Natural killer cell (primary cell): ENCODE measurements around the gene CCR5AS.
A peak's percentile ranks its signal among the peaks of the same experiment; 100 is the strongest.

Experiments
- ATAC-seq, 3 donors: fragments of 150-1000 bp in 2 of 3; fragments of 200-7000 bp in 1 of 3; cut with Tn5 transposase; 1 replicate in 1 of 3; 2 replicates in 2 of 3; pipeline ENCODE4 v1.10.0; 2021; ENCODE audit warnings: mild to moderate bottlenecking in 2 of 3, moderate library complexity in 2 of 3
- DNase-seq, 2 donors: peaks; one replicate each; pipeline versions ENCODE4 v3.0.0 to v3.0.0-alpha.2; 2013 to 2021; ENCODE audit warnings: mixed read lengths in 1 of 2
- H3K27ac ChIP-seq: one replicate; pipeline ENCODE4 v1.5.1; 2013; ENCODE audit warnings: mild to moderate bottlenecking, low read length
- H3K27me3 ChIP-seq: one replicate; pipeline ENCODE4 v1.6.1; 2013; ENCODE audit warnings: low read length; ENCODE audit not compliant: control insufficient read depth, insufficient read depth
- H3K36me3 ChIP-seq: one replicate; pipeline ENCODE4 v1.6.1; 2013; ENCODE audit warnings: low read length; ENCODE audit not compliant: control insufficient read depth, insufficient read depth
- H3K4me1 ChIP-seq: one replicate; pipeline ENCODE4 v1.6.1; 2013; ENCODE audit warnings: low read length; ENCODE audit not compliant: control insufficient read depth, insufficient read depth
- H3K4me3 ChIP-seq: one replicate; pipeline ENCODE4 v1.5.1; 2013; ENCODE audit warnings: low read length
- H3K9me3 ChIP-seq: one replicate; pipeline ENCODE4 v1.6.1; 2013; ENCODE audit warnings: low read length; ENCODE audit not compliant: control insufficient read depth, insufficient read depth
- H3K27ac Mint-ChIP-seq, 2 donors: one replicate each; pipeline ENCODE4 v1.8.0; 2022; ENCODE audit warnings: mild to moderate bottlenecking in 2 of 2, mixed read lengths in 2 of 2, moderate library complexity in 1 of 2
- H3K27me3 Mint-ChIP-seq, 2 donors: one replicate each; pipeline ENCODE4 v1.8.0; 2022; ENCODE audit warnings: low read depth in 2 of 2, mixed read lengths in 2 of 2
- H3K36me3 Mint-ChIP-seq: one replicate; pipeline ENCODE4 v1.8.0; 2022; ENCODE audit warnings: mixed read lengths
- H3K4me1 Mint-ChIP-seq, 2 donors: one replicate each; pipeline ENCODE4 v1.8.0; 2022; ENCODE audit warnings: mixed read lengths in 2 of 2
- H3K4me3 Mint-ChIP-seq: one replicate; pipeline ENCODE4 v1.8.0; 2022; ENCODE audit warnings: mild to moderate bottlenecking, moderate library complexity, mixed read lengths
- H3K9me3 Mint-ChIP-seq, 2 donors: one replicate each; pipeline ENCODE4 v1.8.0; 2022; ENCODE audit warnings: mixed read lengths in 2 of 2
- WGBS: methylation state at CpG from one replicate; pipeline ENCODE4 v1.1.7; 2013; ENCODE audit warnings: missing lambda C conversion rate; ENCODE audit not compliant: insufficient coverage; 5-methylcytosine and 5-hydroxymethylcytosine counted together
- intact Hi-C: fragments of 100-400 bp; cut with micrococcal nuclease; formaldehyde crosslinking; loops from one replicate; pipeline ENCODE4 v1.14.2; 2022
- TF ChIP-seq, protein P1 (sequence below): fragments of 200-600 bp; IDR thresholded peaks from one replicate; pipeline ENCODE4 v1.8.0; 2022; ENCODE audit warnings: antibody characterized with exemption

The CCR5AS gene

DNA sequence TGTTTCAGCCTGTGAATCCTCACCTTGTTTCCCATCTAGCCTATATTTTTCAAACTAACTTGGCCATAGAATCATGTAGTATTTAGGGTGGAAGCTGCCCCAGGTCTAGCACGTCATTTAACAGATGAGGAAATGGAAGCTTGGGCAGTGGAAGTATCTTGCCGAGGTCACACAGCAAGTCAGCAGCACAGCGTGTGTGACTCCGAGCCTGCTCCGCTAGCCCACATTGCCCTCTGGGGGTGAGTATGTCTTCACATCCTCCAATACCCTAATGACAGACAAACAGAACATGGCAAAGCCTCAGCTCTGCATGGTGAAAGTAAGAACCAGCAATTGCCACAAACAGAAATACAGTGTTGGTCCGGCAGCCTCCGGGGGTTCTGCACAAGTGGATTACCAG is 38.3 kb downstream of the CCR5AS start:
- H3K36me3 Mint-ChIP-seq: no peaks in the 10 kb centered on the region

DNA sequence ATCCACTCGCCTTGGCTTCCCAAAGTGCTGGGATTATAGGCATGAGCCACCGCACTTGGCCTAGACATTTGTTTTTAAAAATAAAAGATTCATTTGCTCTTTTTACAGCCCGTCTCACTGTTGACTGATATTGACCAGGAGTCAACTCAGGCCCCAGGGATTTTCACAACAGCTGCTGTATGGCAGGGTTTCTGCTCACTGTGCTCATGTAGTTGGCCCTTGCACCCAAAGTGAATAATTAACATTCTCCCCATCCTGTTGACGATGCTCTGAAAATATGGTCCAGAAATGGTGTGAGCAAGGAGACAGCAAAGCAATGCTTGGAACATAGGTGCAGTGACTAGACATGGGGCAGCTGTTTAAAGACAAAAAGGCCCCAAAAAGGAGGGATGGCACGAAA is 39.1 kb downstream of the CCR5AS start:
- H3K4me3 Mint-ChIP-seq: no peak overlapping the region
- ATAC-seq: no peak
- Histone ChIP-seq H3K4me1 (peaks cover 38% of the 10 kb centered on the region), H3K4me3 (no peak overlapping the region), H3K36me3 (no peaks in the 10 kb centered on the region), H3K9me3 (no peaks in the 10 kb centered on the region), H3K27me3 (no peaks in the 10 kb centered on the region), H3K27ac (peak overlapping the region; percentile 60)
- H3K27me3 Mint-ChIP-seq: no peaks in the 10 kb centered on the region
- WGBS: 95% methylated on average over 5 of the region's 5 CpGs
- intact Hi-C loops: loop anchor here (1.0 to 5.0 kb wide), 4 partner anchors 88 to 154 kb away; no protein-coding TSS in a partner anchor
- peaks cover 30 to 44% of the 10 kb centered on the region in 2 donors for H3K4me1 Mint-ChIP-seq
- TF ChIP-seq, protein P1, sequence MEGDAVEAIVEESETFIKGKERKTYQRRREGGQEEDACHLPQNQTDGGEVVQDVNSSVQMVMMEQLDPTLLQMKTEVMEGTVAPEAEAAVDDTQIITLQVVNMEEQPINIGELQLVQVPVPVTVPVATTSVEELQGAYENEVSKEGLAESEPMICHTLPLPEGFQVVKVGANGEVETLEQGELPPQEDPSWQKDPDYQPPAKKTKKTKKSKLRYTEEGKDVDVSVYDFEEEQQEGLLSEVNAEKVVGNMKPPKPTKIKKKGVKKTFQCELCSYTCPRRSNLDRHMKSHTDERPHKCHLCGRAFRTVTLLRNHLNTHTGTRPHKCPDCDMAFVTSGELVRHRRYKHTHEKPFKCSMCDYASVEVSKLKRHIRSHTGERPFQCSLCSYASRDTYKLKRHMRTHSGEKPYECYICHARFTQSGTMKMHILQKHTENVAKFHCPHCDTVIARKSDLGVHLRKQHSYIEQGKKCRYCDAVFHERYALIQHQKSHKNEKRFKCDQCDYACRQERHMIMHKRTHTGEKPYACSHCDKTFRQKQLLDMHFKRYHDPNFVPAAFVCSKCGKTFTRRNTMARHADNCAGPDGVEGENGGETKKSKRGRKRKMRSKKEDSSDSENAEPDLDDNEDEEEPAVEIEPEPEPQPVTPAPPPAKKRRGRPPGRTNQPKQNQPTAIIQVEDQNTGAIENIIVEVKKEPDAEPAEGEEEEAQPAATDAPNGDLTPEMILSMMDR: no peak
- no peaks in the 10 kb centered on the region for H3K9me3 Mint-ChIP-seq
- H3K27ac Mint-ChIP-seq: peak overlapping the region in 1 of 2 donors; percentile 69
- no peak for DNase-seq
- no peaks in the 10 kb centered on the region for H3K36me3 Mint-ChIP-seq

More for the DNA sequence above, 38.3 kb downstream of the CCR5AS start:
- H3K4me1 Mint-ChIP-seq: peaks cover 30 to 44% of the 10 kb centered on the region in 2 donors
- WGBS: 24% methylated on average over 7 of the region's 7 CpGs
- ATAC-seq: peak; percentile 89 to 94 (median 92)
- TF ChIP-seq, protein P1: peak; percentile 65
- no peak overlapping the region for H3K4me3 Mint-ChIP-seq
- H3K27ac ChIP-seq: peak overlapping the region; percentile 60
- peak overlapping the region in 1 of 2 donors; percentile 69 for H3K27ac Mint-ChIP-seq
- no peaks in the 10 kb centered on the region for H3K9me3 Mint-ChIP-seq
- H3K4me3 ChIP-seq: no peak overlapping the region
- no peaks in the 10 kb centered on the region for H3K9me3 ChIP-seq
- no peaks in the 10 kb centered on the region for H3K27me3 ChIP-seq
- H3K4me1 ChIP-seq: peaks cover 45% of the 10 kb centered on the region
- H3K27me3 Mint-ChIP-seq: peaks cover 0 to 5% of the 10 kb centered on the region in 2 donors
- H3K36me3 ChIP-seq: peaks cover under 1% of the 10 kb centered on the region
- peak; percentile 52 to 86 for DNase-seq
- intact Hi-C loops: loop anchor here (1.0 to 5.0 kb wide), 4 partner anchors 88 to 154 kb away; no protein-coding TSS in a partner anchor

DNA sequence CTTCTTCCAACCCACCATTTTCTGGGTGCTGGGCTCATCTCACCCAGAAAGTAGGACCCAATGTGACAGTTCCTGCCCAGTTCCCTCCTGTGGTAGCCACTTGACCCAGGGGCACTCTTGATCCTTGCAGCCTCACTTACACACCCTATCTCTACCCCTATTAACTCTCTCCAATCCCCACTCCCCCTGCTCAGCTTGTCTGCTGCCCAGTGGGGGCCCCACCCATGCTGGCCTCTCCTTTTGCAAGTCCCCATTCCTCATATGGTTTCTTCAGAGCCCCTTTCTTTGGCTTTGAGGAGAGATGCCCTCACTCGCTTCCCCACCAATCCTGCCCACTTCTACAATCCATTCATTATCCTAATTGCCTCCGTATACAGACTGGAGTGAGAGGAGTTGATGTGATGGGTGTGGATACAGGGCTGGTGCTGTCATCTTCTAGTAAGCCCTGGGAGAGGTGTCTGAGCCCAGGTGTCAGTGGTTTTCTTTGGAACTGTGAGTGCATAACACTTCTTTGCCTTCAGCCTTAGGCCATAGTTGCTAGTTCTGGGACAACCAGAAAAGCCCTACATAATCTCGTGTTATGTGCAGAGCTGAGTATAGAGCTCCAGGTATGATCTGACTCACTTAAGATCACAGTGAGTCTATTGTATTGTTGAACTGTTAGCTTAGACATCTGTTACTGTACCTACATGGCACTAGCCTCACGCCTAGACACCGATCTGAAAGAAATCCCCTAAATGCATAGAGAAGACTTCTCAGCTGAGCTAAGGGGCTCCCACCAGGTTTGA is 40.9 kb downstream of the CCR5AS start:
- H3K4me1 ChIP-seq: peaks cover 49% of the 10 kb centered on the region
- H3K27me3 ChIP-seq: no peaks in the 10 kb centered on the region
- DNase-seq (no peak), ATAC-seq (no peak)
- WGBS: 97% methylated on average over 3 of the region's 5 CpGs
- Mint-ChIP-seq H3K27ac (peak overlapping the region in 1 of 2 donors; percentile 23), H3K27me3 (no peaks in the 10 kb centered on the region), H3K9me3 (no peaks in the 10 kb centered on the region), H3K4me1 (peaks cover 32 to 55% of the 10 kb centered on the region in 2 donors), H3K4me3 (no peak overlapping the region), H3K36me3 (no peaks in the 10 kb centered on the region)
- no peak overlapping the region for H3K4me3 ChIP-seq
- TF ChIP-seq, protein P1: no peak
- no peaks in the 10 kb centered on the region for H3K36me3 ChIP-seq
- intact Hi-C loops: loop anchor here (5.0 kb wide), 1 partner anchor 139 kb away; no protein-coding TSS in a partner anchor
- no peak overlapping the region for H3K27ac ChIP-seq
- no peaks in the 10 kb centered on the region for H3K9me3 ChIP-seq
